ENCODE results near the gene CROT.

CROT gene

DNA sequence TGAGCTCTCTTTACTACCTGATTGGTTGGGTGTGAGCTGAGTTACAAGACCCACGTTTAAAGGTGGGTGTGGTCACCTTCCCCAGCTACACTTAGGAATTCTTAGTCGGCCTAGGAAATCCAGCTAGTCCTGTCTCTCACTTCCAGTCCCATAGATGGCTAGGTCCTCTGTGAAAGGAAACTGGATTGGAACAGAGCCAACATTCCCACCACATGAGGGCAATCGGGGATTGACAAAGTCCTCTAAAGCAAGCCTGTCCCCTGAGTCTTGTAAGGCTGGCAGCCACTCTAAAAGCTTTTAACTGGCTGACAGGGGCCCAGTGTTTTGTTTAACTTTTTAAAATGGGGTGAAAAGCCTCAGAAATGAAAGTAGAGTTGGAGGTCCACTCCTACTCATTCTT is 15.1 kb upstream of the CROT start:
- no peak overlapping the region for H3K4me3 ChIP-seq (replicated peaks; ENCODE audit: low read depth, low read length)
- no peak for DNase-seq (ENCODE audit: extremely low read depth, low read depth)
- TF ChIP-seq, protein P1, sequence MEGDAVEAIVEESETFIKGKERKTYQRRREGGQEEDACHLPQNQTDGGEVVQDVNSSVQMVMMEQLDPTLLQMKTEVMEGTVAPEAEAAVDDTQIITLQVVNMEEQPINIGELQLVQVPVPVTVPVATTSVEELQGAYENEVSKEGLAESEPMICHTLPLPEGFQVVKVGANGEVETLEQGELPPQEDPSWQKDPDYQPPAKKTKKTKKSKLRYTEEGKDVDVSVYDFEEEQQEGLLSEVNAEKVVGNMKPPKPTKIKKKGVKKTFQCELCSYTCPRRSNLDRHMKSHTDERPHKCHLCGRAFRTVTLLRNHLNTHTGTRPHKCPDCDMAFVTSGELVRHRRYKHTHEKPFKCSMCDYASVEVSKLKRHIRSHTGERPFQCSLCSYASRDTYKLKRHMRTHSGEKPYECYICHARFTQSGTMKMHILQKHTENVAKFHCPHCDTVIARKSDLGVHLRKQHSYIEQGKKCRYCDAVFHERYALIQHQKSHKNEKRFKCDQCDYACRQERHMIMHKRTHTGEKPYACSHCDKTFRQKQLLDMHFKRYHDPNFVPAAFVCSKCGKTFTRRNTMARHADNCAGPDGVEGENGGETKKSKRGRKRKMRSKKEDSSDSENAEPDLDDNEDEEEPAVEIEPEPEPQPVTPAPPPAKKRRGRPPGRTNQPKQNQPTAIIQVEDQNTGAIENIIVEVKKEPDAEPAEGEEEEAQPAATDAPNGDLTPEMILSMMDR (IDR thresholded peaks at IDR 0.05; ENCODE audit: low read depth, low read length, missing control alignments) = no peak

DNA sequence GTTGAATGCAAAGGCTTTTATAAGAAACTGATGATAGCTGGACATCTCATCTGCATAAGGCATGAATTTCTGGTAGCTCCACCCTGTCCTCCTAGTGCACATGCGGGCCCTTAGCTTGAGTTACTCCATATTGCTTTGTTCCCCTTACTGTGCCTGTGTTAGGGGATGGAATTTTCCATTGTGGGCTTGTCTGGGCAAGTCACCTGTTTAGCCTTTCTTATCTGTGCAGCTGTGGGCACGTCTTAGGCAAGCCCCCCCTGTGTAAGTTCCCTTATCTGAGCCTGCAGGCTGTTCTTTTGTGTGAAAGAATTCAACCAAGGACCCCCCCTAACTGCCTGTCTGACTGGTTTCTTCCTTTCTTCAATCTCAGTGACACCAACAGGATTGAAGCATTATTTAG is 14.5 kb upstream of the CROT start:
- DNase-seq (ENCODE audit: extremely low read depth, low read depth) = no peak
- TF ChIP-seq, protein P1 (IDR thresholded peaks at IDR 0.05; ENCODE audit: low read depth, low read length, missing control alignments) = no peak
- no peak overlapping the region for H3K4me3 ChIP-seq (replicated peaks; ENCODE audit: low read depth, low read length)

DNA sequence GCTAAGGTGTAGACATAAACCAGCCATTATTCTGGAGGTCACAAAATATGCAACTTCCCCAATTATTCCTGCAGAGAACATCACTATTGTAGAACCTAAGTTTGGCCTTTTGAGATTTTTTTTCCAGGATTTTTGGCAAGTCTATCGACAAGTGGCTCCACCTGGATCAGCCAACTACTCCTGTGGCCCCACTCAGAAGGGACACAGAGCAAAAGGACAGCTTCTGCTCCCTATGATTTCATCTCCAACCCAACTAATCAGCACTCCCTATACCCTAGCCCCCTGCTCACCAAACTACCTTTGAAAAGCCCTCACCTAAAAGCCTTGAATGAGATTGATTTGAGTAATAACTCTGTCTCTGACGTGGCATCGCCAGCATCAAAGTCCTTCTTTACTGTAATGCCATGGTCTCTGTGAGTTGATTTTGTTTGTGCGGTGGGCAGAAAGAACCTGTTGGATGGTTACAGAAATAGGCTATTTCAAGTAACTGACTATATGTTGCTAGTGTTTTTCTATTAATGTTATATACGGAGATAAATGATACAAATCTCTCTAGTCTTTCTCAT is 13.7 kb upstream of the CROT start:
- H3K4me3 ChIP-seq (replicated peaks; ENCODE audit: low read depth, low read length) = no peak overlapping the region

DNA sequence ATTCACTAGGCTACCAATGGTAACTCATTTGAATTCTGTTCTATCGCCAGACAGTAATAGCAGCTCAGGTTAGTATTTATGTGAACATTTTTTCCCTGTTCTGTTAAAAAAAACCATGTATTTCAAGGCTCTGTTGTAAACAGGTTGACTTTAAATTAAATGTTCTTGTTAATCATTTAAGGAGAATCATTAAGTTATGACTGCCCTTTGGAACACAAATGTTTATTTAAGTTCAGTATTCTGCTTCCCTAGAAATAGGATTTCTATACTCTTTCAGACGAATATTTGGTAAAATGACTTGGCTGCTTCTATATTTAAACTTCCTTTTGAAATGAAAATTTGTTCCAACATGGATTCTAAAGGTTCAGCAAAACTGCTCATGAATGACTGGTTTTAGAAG is 13.1 kb upstream of the CROT start:
- TF ChIP-seq, protein P1 (IDR thresholded peaks at IDR 0.05; ENCODE audit: low read depth, low read length, missing control alignments) = no peak
- no peak overlapping the region for H3K4me3 ChIP-seq (replicated peaks; ENCODE audit: low read depth, low read length)
- DNase-seq (ENCODE audit: extremely low read depth, low read depth) = no peak

More for the DNA sequence above, 13.7 kb upstream of the CROT start:
- TF ChIP-seq, protein P1 (IDR thresholded peaks at IDR 0.05; ENCODE audit: low read depth, low read length, missing control alignments) = no peak
- DNase-seq (ENCODE audit: extremely low read depth, low read depth) = no peak

DNA sequence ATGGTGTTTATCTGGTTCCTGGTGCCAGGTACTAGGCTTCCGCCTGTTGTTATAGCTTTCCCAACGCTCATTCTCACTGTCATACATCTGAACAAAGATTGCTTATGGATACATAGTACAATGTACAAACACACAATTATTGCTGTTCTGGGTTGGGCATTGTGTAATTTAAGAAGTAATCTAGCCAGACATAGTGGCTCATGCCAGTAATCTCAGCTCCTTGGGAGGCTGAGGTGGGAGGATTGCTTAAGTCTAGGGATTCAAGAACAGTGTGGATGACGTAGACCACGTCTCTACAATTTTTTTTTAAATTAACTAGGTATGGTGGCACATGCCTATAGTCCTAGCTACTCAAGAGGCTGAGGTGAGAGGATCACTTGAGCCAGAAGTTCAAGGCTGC is 9.3 kb upstream of the CROT start:
- TF ChIP-seq, protein P1 (IDR thresholded peaks at IDR 0.05; ENCODE audit: low read depth, low read length, missing control alignments) = no peak
- no peak overlapping the region for H3K4me3 ChIP-seq (replicated peaks; ENCODE audit: low read depth, low read length)
- DNase-seq (ENCODE audit: extremely low read depth, low read depth) = no peak

DNA sequence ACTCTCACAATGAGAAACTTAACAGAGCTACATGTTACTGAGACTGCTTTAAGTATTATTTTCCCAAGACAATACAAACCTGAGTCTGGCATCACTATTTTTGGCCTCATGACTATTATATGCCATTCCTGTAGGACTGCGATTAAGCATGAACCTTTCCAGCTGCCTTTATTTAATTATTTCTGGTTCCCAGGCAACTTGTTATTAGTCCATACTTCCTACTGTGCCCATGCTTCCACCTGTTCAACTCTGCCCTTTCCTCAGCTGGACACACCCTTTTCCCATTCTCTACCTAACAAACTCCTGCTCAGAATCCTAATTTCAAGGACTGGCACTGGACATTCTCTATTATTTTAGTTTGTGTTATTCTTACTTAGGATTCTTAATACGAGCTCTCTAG is 8.1 kb upstream of the CROT start:
- TF ChIP-seq, protein P1 (IDR thresholded peaks at IDR 0.05; ENCODE audit: low read depth, low read length, missing control alignments) = no peak
- DNase-seq (ENCODE audit: extremely low read depth, low read depth) = no peak
- no peak overlapping the region for H3K4me3 ChIP-seq (replicated peaks; ENCODE audit: low read depth, low read length)

DNA sequence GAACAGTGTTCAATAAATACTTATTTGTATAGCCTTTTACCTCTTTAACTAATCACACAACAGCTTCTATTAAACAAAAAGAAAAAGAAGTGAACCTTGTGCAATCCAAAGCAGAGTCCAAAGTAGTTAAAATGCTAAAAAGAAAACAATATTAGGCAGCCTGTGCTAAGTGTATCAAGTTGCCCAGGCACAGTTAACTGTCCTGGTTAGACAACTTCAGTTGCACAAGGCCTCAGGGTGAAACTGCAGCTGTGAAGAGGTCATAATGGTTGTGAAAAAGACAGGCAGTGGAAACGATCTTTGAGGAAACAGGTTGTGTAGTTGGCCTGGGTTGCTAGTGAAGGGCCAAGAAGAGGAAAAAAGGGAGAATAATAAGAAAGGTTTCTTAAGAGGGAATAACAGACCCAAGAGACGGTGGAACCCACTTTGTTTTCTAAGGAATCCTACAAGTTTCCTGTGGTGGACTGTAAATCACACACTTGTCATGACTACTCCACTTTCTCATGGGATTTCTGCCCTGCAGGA is 6.0 kb upstream of the CROT start:
- H3K4me3 ChIP-seq (replicated peaks; ENCODE audit: low read depth, low read length) = no peak overlapping the region
- DNase-seq (ENCODE audit: extremely low read depth, low read depth) = no peak
- TF ChIP-seq, protein P1 (IDR thresholded peaks at IDR 0.05; ENCODE audit: low read depth, low read length, missing control alignments) = no peak

All from HFF-Myc (cell line).